Upper lobe of left lung (tissue), 6 donors: ENCODE data around the gene PCSK6. TPM values are rescaled to one million over a fixed set of nuclear protein-coding genes. Genes with fewer than 3 reads are reported as not detected.

ENCODE experiments used
- ATAC-seq, 2 donors: fragments of 200-7000 bp; cut with Tn5 transposase; one replicate each; pipeline ENCODE4 v1.9.1; 2022; ENCODE audit warnings: mild to moderate bottlenecking in 2 of 2, moderate library complexity in 2 of 2; ENCODE audit not compliant: low FRiP score in 2 of 2
- DNase-seq, 2 donors: peaks; one replicate each; pipeline ENCODE4 v3.0.0-alpha.2; 2019 to 2020
- H3K27ac ChIP-seq, 4 donors: fragments of 200-600 bp; sonication (generic); one replicate each; pipeline ENCODE4 v1.5.1; 2016 to 2019
- H3K27me3 ChIP-seq, 4 donors: fragments of 200-600 bp; sonication (generic); one replicate each; pipeline ENCODE4 v1.5.1; 2017 to 2019
- H3K36me3 ChIP-seq, 4 donors: fragments of 200-600 bp; sonication (generic); one replicate each; pipeline ENCODE4 v1.5.1; 2016 to 2019
- H3K4me1 ChIP-seq, 4 donors: fragments of 200-600 bp; sonication (generic); one replicate each; pipeline ENCODE4 v1.5.1; 2018 to 2019
- H3K4me3 ChIP-seq, 4 donors: fragments of 200-600 bp; sonication (generic); one replicate each; pipeline ENCODE4 v1.5.1; 2017 to 2019; ENCODE audit warnings: mild to moderate bottlenecking in 2 of 4, moderate library complexity in 1 of 4
- H3K9me3 ChIP-seq, 4 donors: fragments of 200-600 bp; sonication (generic); one replicate each; pipeline ENCODE4 v1.5.1; 2018 to 2019
- EP300 ChIP-seq, 4 donors: sonication (generic); formaldehyde crosslinking; IDR thresholded peaks; one replicate each; pipeline ENCODE4 v1.5.1; 2017; ENCODE audit warnings: antibody characterized with exemption in 4 of 4, control low read depth in 2 of 4
- POLR2A ChIP-seq, 4 donors: fragments of 450-650 bp; IDR thresholded peaks; one replicate each; pipeline ENCODE4 v1.5.1; 2016 to 2017; ENCODE audit warnings: antibody characterized with exemption in 4 of 4, mild to moderate bottlenecking in 2 of 4
- POLR2AphosphoS5 ChIP-seq, 2 donors: sonication (generic); formaldehyde crosslinking; IDR thresholded peaks; one replicate each; pipeline ENCODE4 v1.5.1; 2017; ENCODE audit warnings: antibody characterized with exemption in 2 of 2
- WGBS, 2 donors: methylation state at CpG; one replicate each; pipeline ENCODE4 v1.1.5; 2017 to 2018; 5-methylcytosine and 5-hydroxymethylcytosine counted together
- total RNA-seq, 6 donors: library from RNA; depleted of rRNA in 4 of 6; stranded (reverse); fragments of >200 nt in 4 of 6; gene quantifications; one replicate each; pipeline versions ENCODE4 v1.1.0 to v1.2.1, GENCODE V29; 2016 to 2021
- TF ChIP-seq, protein P1 (sequence below), 6 experiments: fragments of 450-650 bp in 4 of 6; fragments of 200-600 bp in 2 of 6; sonication (generic) in 2 of 6; IDR thresholded peaks; one replicate each; pipeline ENCODE4 v1.5.1; 2016 to 2019; ENCODE audit warnings: antibody characterized with exemption in 6 of 6
- donor health status: DM: no; HTN: no; CAD: no; lungs with moderate emphysema.
- donor health status: DM: no; HTN: yes; CAD: no; lungs with severe emphysema.

Gene PCSK6
- total RNA-seq, 6 donors from 2014 or later, result 3.1 to 24.4 (median 5.5) TPM

DNA sequence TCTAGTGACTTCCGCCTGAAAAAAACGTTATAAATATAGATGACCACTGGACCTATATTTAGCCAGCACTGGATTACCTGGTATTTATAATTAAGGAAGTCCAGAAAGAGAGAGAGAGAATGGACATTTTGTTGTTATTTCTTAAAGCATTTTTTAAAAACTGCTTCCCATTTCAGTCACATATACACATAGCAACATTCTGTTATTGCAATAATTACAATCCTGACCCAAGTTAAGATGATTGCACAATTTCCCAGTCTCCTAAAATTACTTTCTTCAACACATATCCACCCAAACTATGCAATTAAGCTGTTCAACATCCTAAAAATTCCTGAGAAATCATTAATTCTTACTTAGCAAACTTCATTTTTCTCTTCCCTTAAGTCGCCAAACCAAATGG, 37.7 kb downstream of the PCSK6 start:
- Histone ChIP-seq H3K9me3 (no peaks in the 10 kb centered on the region), H3K4me1 (peaks cover 16 to 48% (median 34%) of the 10 kb centered on the region in 4 donors), H3K4me3 (no peak overlapping the region), H3K27ac (no peak overlapping the region), H3K36me3 (no peaks in the 10 kb centered on the region), H3K27me3 (no peaks in the 10 kb centered on the region)
- TF ChIP-seq, protein P1, sequence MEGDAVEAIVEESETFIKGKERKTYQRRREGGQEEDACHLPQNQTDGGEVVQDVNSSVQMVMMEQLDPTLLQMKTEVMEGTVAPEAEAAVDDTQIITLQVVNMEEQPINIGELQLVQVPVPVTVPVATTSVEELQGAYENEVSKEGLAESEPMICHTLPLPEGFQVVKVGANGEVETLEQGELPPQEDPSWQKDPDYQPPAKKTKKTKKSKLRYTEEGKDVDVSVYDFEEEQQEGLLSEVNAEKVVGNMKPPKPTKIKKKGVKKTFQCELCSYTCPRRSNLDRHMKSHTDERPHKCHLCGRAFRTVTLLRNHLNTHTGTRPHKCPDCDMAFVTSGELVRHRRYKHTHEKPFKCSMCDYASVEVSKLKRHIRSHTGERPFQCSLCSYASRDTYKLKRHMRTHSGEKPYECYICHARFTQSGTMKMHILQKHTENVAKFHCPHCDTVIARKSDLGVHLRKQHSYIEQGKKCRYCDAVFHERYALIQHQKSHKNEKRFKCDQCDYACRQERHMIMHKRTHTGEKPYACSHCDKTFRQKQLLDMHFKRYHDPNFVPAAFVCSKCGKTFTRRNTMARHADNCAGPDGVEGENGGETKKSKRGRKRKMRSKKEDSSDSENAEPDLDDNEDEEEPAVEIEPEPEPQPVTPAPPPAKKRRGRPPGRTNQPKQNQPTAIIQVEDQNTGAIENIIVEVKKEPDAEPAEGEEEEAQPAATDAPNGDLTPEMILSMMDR (IDR thresholded peaks at IDR 0.05), result no peak
- TF ChIP-seq POLR2A (IDR thresholded peaks at IDR 0.05) (no peak), EP300 (IDR thresholded peaks at IDR 0.05) (no peak), POLR2AphosphoS5 (IDR thresholded peaks at IDR 0.05) (no peak)
- 55 to 62% methylated on average over 3 of the region's 3 CpGs for WGBS, 2 donors
- no peak for DNase-seq
- ATAC-seq, result peak in 1 of 2 donors; percentile 27

DNA sequence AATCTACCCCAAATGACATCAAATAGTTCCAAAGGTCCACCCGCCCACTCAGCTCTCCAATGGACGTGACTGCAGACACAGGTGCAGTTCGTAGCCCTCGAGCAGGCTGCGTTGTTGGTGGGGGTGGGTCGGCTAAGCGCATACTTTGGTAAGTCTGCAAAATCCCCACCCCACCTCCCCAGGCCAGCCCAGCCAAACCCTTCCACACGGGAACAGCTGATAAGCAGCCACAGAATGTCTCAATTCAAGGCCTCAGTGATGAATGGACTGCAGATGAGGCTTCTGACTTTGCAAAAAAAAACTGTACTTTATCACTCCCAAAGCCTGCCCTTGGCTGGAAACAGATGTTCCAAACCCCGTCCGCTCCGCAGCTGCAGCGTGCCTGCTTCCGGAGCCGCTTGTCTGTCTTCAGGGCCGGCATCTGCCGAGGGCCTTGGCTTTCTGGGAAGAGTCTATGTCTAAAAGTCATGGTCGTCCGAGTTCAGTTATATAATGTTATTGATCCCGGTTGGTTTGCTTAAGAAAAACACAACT, 38.2 kb downstream of the PCSK6 start:
- DNase-seq, result peak in 1 of 2 donors; percentile 39
- H3K4me1 ChIP-seq, result peaks cover 21 to 47% (median 38%) of the 10 kb centered on the region in 4 donors
- WGBS, 2 donors, result 48 to 57% methylated on average over 12 to 19 of the region's 19 CpGs
- H3K36me3 ChIP-seq, result no peaks in the 10 kb centered on the region
- ATAC-seq, result peak in 1 of 2 donors; percentile 78
- peak; percentile 47 to 60 for TF ChIP-seq POLR2AphosphoS5 (IDR thresholded peaks at IDR 0.05)
- TF ChIP-seq POLR2A (IDR thresholded peaks at IDR 0.05), result no peak
- TF ChIP-seq, protein P1 (IDR thresholded peaks at IDR 0.05), result no peak
- TF ChIP-seq EP300 (IDR thresholded peaks at IDR 0.05), result peak in 1 of 4 donors; percentile 36
- H3K4me3 ChIP-seq, result no peak overlapping the region
- H3K27ac ChIP-seq, result peak overlapping the region in 1 of 4 donors; percentile 17
- H3K27me3 ChIP-seq, result no peaks in the 10 kb centered on the region
- H3K9me3 ChIP-seq, result no peaks in the 10 kb centered on the region

DNA sequence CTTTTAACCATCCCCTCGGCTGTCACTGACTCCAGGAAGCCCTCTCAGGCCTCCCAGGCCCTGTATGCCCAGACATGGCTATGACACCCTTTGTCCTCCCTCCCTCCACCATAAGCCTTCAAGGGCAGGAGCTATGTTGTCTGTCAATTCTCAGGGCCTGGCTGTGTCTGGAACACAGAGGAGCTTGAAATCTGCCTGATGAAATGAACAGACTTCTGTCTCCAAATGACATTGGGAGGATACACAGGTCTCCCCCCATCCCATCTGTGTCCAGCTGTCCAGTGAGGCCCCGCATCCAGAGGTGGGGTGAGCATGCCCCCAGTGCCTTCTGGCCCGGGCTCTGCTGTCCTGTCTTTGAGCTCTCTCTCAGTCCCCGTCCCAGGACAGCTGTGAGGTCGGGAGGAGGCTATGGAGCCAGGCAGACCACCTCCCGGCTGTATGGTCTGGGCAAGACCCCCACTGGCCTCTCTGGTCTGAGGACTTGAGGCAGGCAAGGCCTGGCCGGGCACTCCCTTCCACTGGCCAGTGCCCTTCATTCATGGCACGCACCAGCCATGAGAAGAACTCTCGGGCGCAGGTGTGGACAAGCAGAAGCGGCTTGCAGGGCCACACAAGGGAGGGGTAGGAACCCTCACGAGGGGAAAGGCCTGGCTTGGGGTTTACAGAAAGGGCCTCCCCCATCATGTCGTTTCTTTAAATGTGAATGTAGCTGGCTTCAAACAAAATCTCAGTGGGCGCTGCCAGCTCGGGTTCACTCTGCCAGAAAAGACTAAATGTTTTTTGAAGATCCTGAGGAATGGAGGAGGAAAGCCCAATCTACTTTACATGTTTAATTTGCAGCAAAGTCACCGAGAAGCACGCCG, 38.9 kb downstream of the PCSK6 start:
- Histone ChIP-seq H3K4me3 (no peak overlapping the region), H3K27ac (peak overlapping the region in 1 of 4 donors; percentile 17), H3K27me3 (no peaks in the 10 kb centered on the region), H3K9me3 (no peaks in the 10 kb centered on the region), H3K36me3 (no peaks in the 10 kb centered on the region), H3K4me1 (peaks cover 25 to 47% (median 40%) of the 10 kb centered on the region in 4 donors)
- ATAC-seq (no peak), DNase-seq (peak in 1 of 2 donors; percentile 11)
- TF ChIP-seq, protein P1 (IDR thresholded peaks at IDR 0.05), result no peak
- TF ChIP-seq POLR2A (IDR thresholded peaks at IDR 0.05) (no peak), POLR2AphosphoS5 (IDR thresholded peaks at IDR 0.05) (no peak), EP300 (IDR thresholded peaks at IDR 0.05) (no peak)
- WGBS, 2 donors, result 82 to 84% methylated on average over 17 to 18 of the region's 18 CpGs

DNA sequence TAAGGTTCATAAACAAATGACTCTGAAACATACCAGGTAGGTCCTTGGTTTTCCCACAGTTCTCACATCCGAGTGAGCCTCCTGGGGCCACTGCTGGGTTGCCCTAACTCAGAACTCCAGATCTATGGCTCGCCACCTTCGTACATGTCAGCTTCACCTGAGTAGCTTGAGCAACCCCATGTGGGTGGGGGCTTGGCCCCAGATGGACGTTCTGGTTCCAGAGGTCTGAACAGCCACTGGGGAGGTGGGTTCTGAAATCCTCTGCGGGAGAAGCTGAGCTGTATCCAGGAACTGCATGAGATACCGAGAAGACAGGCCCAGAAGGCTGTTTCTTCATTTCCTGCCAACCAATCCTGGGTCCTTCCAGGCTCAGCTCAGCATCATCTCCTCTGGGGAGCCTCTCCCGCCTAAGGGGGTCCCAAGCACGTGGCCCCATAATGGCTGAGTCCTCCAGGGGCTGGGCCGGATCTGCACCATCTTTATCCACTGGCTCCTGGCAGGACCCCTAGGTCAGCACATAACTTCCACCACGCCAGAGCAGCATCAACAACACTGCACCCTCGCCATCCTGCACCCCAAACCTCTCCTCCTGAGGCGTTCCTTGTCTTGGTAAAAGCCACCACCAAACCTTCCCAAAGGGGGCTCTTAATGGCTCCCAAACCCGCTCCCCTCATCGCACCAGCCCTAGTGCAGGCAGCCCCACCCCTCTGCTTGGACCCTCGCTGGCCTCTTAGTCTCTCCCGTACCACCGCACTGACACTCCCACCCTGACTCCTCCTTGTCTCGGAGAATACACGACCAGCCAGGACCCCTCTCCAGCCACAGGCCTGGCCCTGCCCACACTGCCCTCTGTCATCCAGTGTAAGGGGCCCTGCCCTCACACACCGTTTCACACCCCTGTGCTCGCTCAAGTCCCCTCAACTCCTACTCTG, 39.8 kb downstream of the PCSK6 start:
- Histone ChIP-seq H3K9me3 (no peaks in the 10 kb centered on the region), H3K36me3 (no peaks in the 10 kb centered on the region), H3K27me3 (no peaks in the 10 kb centered on the region), H3K4me1 (peaks cover 22 to 47% (median 37%) of the 10 kb centered on the region in 4 donors), H3K27ac (no peak overlapping the region), H3K4me3 (no peak overlapping the region)
- 91 to 92% methylated on average over 14 to 21 of the region's 21 CpGs for WGBS, 2 donors
- ATAC-seq (no peak), DNase-seq (peak in 1 of 2 donors; percentile 15)
- TF ChIP-seq, protein P1 (IDR thresholded peaks at IDR 0.05), result no peak
- no peak for TF ChIP-seq POLR2AphosphoS5 (IDR thresholded peaks at IDR 0.05)
- no peak for TF ChIP-seq POLR2A (IDR thresholded peaks at IDR 0.05)
- TF ChIP-seq EP300 (IDR thresholded peaks at IDR 0.05), result no peak
